Osteoblast (primary cell): Measurements from ENCODE around the gene PARD3. TPM values are rescaled to one million over a fixed set of nuclear protein-coding genes. Genes with fewer than 3 reads are reported as not detected.

ENCODE experiments used
- DNase-seq: peaks from one replicate; pipeline ENCODE4 v3.0.0; 2011; ENCODE audit warnings: low spot score, mixed read lengths; ENCODE audit not compliant: insufficient read length; ENCODE audit errors: missing footprints
- H2AFZ ChIP-seq: 2 replicates; pipeline ENCODE4 v1.6.0; 2011; ENCODE audit warnings: mild to moderate bottlenecking, low read length
- H3K27ac ChIP-seq: 2 replicates; pipeline ENCODE4 v1.5.1; 2011; ENCODE audit warnings: mild to moderate bottlenecking, low read depth, low read length, moderate library complexity
- H3K27me3 ChIP-seq: 2 replicates; pipeline ENCODE4 v1.6.0; 2012; ENCODE audit warnings: mild to moderate bottlenecking, control low read depth, inconsistent platforms, low read length, moderate library complexity; ENCODE audit not compliant: insufficient read depth
- H3K36me3 ChIP-seq: 2 replicates; pipeline ENCODE4 v1.5.1; 2011; ENCODE audit warnings: mild to moderate bottlenecking, low read length, control low read depth, moderate library complexity; ENCODE audit not compliant: insufficient read depth
- H3K4me1 ChIP-seq: 2 replicates; pipeline ENCODE4 v1.5.1; 2011; ENCODE audit warnings: mild to moderate bottlenecking, low read length, control low read depth, moderate library complexity; ENCODE audit not compliant: insufficient read depth
- H3K4me2 ChIP-seq: 2 replicates; pipeline ENCODE4 v1.6.0; 2011; ENCODE audit warnings: mild to moderate bottlenecking, low read length; ENCODE audit not compliant: insufficient read depth
- H3K4me3 ChIP-seq: fragments of 200-600 bp; sonication (generic); 3 replicates; pipeline ENCODE4 v1.5.1; 2012; ENCODE audit warnings: mild to moderate bottlenecking, low read length, inconsistent platforms; ENCODE audit not compliant: insufficient read depth
- H3K79me2 ChIP-seq: 2 replicates; pipeline ENCODE4 v1.6.0; 2012; ENCODE audit warnings: mild to moderate bottlenecking, low read length, control low read depth, inconsistent platforms; ENCODE audit not compliant: insufficient read depth
- H3K9me3 ChIP-seq: 2 replicates; pipeline ENCODE4 v1.5.1; 2011; ENCODE audit warnings: low read depth, low read length, control low read depth
- H4K20me1 ChIP-seq: 2 replicates; pipeline ENCODE4 v1.6.0; 2012; ENCODE audit warnings: mild to moderate bottlenecking, low read length, control low read depth; ENCODE audit not compliant: insufficient read depth
- CTCF ChIP-seq: IDR thresholded peaks from 2 replicates; pipeline ENCODE4 v1.5.1; 2011; ENCODE audit warnings: mild to moderate bottlenecking, low read depth, low read length, moderate library complexity; ENCODE audit errors: extremely low read depth
- total RNA-seq: library from RNA; depleted of rRNA; stranded (reverse); fragments of >200 nt; gene quantifications from 2 replicates; pipeline ENCODE4 v1.2.3, GENCODE V29; 2012

The PARD3 gene
- total RNA-seq, 1 donor: 71.7 TPM

DNA sequence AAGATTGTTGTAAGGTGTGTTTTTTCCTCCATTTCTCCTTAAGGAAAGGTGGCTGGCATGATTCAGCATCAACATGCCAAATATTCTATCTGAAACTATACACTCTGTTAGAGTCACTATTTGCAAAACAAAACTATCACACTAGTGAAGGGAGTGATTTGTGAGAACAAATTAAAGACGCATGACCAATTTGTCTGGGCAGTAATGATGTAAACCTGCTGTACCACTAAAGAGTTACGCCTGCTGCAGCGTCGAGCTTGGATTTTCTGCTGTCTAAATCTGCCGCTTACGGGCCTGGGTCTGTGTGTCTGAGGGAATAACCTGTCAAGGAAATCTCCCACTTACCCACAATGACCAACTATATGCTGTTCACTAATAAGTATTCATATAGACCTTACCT is 648.3 kb downstream of the PARD3 start:
- no peak overlapping the region for H2AFZ ChIP-seq
- H3K4me3 ChIP-seq: no peak overlapping the region
- no peaks in the 10 kb centered on the region for H3K79me2 ChIP-seq
- no peaks in the 10 kb centered on the region for H4K20me1 ChIP-seq
- no peaks in the 10 kb centered on the region for H3K9me3 ChIP-seq
- TF ChIP-seq CTCF: no peak
- H3K27ac ChIP-seq: no peak overlapping the region
- peaks cover 12% of the 10 kb centered on the region for H3K4me1 ChIP-seq
- no peak overlapping the region for H3K4me2 ChIP-seq
- no peaks in the 10 kb centered on the region for H3K27me3 ChIP-seq
- no peaks in the 10 kb centered on the region for H3K36me3 ChIP-seq
- DNase-seq: no peak

GRCh38 chr10:34166354-34166753 is 648.7 kb downstream of the PARD3 start:
- no peaks in the 10 kb centered on the region for H4K20me1 ChIP-seq
- H3K79me2 ChIP-seq: no peaks in the 10 kb centered on the region
- DNase-seq: no peak
- no peak overlapping the region for H3K27ac ChIP-seq
- no peaks in the 10 kb centered on the region for H3K9me3 ChIP-seq
- H2AFZ ChIP-seq: no peak overlapping the region
- H3K36me3 ChIP-seq: no peaks in the 10 kb centered on the region
- H3K4me2 ChIP-seq: no peak overlapping the region
- no peak overlapping the region for H3K4me3 ChIP-seq
- H3K27me3 ChIP-seq: no peaks in the 10 kb centered on the region
- H3K4me1 ChIP-seq: peaks cover 12% of the 10 kb centered on the region
- TF ChIP-seq CTCF: no peak

DNA sequence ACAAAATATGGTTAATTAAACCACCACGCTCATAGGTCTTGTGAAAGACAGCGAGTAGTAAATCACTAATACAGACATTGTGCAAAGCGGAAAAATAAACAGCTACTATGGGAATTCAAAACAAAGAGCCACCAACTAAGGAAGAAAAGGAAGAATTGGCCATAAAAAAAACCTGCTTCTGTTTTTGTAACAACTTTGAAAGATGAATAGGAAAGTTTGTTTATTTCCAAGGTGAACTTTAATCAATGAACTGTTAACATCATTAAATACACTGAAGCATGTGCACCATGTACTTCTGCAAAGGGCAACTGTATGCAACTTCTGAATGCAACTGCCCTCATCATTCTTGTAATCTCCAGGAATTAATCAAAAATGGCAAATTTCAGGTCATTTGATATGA is 651.1 kb downstream of the PARD3 start:
- no peak for DNase-seq
- TF ChIP-seq CTCF: no peak
- H3K4me3 ChIP-seq: no peak overlapping the region
- no peak overlapping the region for H2AFZ ChIP-seq
- peaks cover 12% of the 10 kb centered on the region for H3K4me1 ChIP-seq
- H4K20me1 ChIP-seq: no peaks in the 10 kb centered on the region
- no peaks in the 10 kb centered on the region for H3K27me3 ChIP-seq
- no peak overlapping the region for H3K4me2 ChIP-seq
- H3K9me3 ChIP-seq: no peaks in the 10 kb centered on the region
- no peaks in the 10 kb centered on the region for H3K36me3 ChIP-seq
- no peaks in the 10 kb centered on the region for H3K79me2 ChIP-seq
- no peak overlapping the region for H3K27ac ChIP-seq

DNA sequence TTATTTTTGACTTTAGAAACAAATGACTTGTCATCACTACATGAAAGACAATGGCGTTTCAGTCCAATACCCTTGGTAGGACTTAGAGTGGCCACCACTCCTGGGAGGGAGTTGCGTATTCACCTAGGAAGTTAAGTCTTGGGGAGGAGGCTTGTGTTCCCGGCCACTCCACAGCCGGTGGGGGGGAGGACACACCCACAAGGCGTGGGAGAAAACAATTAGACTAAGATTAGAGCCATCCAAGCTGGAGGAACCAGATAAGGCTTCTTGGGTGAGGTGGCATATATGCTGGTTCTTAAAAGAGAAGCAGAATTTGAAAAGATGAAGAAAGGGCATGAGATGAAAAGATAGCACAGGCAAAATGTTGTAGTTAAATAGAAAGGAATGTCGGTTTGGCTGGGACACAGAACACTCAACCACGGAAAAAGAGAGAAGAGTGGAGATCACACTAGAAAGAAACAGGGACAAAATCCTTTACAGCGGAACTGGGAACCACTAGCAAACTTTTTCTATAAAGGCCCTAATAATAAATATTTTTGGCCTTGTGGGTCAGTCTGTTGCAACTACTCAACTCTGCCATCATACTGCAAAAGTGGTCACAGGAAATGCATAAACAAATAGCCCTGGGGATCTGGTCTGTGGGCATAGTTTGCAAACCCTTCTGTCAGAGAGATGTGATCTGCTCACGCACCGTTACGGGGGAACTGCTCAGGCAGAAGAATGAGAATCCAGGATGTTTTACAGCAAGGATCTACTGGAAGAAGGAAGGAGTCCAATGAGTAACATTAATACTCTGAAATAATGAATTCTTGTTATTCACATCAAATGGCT is 651.8 kb downstream of the PARD3 start:
- peaks cover 12% of the 10 kb centered on the region for H3K4me1 ChIP-seq
- no peak for TF ChIP-seq CTCF
- H3K36me3 ChIP-seq: no peaks in the 10 kb centered on the region
- H3K79me2 ChIP-seq: no peaks in the 10 kb centered on the region
- DNase-seq: no peak
- no peaks in the 10 kb centered on the region for H3K9me3 ChIP-seq
- no peaks in the 10 kb centered on the region for H4K20me1 ChIP-seq
- H3K4me3 ChIP-seq: no peak overlapping the region
- no peak overlapping the region for H2AFZ ChIP-seq
- no peaks in the 10 kb centered on the region for H3K27me3 ChIP-seq
- peak overlapping the region; percentile 1 for H3K4me2 ChIP-seq
- no peak overlapping the region for H3K27ac ChIP-seq
